Smooth muscle cell of the pulmonary artery (primary cell): ENCODE data around the gene SLC16A12. TPM values are rescaled to one million over a fixed set of nuclear protein-coding genes. Genes with fewer than 3 reads are reported as not detected.

Experiments
- total RNA-seq: library from RNA; depleted of rRNA; stranded (reverse); fragments of >200 nt; gene quantifications from 2 replicates; pipeline ENCODE4 v1.2.3, GENCODE V29; 2014

Gene SLC16A12, protein sequence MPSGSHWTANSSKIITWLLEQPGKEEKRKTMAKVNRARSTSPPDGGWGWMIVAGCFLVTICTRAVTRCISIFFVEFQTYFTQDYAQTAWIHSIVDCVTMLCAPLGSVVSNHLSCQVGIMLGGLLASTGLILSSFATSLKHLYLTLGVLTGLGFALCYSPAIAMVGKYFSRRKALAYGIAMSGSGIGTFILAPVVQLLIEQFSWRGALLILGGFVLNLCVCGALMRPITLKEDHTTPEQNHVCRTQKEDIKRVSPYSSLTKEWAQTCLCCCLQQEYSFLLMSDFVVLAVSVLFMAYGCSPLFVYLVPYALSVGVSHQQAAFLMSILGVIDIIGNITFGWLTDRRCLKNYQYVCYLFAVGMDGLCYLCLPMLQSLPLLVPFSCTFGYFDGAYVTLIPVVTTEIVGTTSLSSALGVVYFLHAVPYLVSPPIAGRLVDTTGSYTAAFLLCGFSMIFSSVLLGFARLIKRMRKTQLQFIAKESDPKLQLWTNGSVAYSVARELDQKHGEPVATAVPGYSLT
- total RNA-seq: 0.10 and 0.33 TPM in 2 replicates

GRCh38 chr10:89535171-89536012 is at the start of gene SLC16A12:
Gene SLC16A12 (minus strand): TSS chr10:89535594. CDS start chr10:89462578, 73,016 bp downstream.

DNA sequence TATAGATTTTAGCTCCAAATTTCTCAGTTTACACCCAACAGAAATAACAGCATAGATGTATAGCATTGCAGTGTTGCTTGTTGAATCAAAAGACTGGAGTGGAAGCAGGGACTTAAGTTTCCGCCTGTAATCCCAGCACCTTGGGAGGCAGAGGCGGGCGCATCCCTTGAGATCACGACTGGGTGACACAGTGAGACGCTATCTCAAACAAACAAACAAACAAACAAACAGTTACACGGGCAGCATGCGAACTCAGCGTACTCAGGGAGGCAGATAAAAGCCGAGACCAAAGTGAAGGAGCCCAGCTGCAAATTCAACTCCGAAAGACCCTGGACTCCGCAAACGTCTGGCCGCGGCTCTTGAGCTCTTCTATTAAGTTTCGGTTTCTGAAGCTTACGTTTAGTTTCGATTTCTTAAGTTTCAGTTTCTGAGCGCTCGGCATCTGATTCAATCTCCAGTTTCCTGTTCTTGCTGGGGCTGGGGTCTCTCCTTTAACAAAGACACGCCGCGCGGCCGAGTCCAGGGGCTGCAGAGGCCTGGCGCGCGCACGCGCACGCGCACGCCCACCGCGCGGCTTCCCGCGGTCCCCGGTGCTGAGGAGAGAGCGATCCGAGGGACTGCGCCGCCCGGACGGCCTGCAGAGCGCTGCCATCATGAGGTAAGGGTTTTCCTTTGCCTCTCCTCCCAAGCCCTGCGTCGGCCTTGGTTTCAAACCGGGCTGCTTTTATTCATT is 121.1 kb downstream of the SLC16A12 start, which contains the start of gene IFIT5:
TSS of gene IFIT5 (plus strand) at position 423 of the 733 bp plus-strand sequence. CDS start at position 654, 231 bp downstream.

DNA sequence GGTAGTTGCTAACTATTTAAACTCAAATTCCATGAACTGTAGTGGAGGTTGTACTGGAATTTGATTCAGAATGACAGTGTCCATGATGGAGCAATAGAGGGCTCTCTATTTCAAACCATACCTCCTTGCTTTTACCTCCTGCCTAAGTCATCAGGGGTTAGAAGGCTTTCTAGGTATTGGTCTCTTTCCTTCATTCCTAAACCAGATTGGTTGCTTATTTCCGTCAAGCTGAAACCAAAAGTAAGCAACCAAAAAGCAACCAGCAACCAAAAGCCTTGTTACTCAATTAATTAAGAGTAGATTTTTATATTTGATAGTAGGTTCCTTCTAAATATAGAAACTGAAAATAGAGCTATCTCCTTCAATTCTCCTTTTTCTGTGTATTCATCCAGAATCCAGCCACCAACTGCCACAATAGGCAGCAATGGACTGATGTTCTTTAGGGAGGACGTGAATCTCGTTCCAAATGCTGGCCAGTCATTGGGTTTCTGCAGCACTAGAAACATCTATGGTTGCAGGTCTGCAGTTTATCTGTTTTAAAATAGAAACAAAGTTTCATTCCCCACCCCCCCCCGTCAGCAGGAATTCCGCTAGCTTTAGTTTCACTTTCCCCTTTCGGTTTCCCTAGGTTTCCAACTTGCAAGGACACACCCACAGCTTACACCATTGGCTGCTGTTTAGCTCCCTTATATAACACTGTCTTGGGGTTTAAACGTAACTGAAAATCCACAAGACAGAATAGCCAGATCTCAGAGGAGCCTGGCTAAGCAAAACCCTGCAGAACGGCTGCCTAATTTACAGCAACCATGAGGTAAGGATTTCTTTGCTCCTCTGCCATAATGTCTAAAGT is 143.3 kb downstream of the SLC16A12 start, which contains the start of gene IFIT1:
TSS of gene IFIT1 (plus strand) at position 717 of the 850 bp plus-strand sequence. CDS start at position 807, 90 bp downstream.

Other genes with a start within 250 kb of the SLC16A12 start
- 3.9 and 9.5 TPM in 2 replicates for gene IFIT2, start 233.5 kb downstream of the SLC16A12 start, total RNA-seq
- 7.5 and 19.9 TPM in 2 replicates for gene IFIT3, start 207.6 kb downstream of the SLC16A12 start, total RNA-seq
- 0.03 TPM in 1 of 2 replicates, not detected in the other for gene IFIT1B, start 157.5 kb downstream of the SLC16A12 start, total RNA-seq
- gene IFIT1, start 143.0 kb downstream of the SLC16A12 start, total RNA-seq: 4.4 and 22.2 TPM in 2 replicates
- gene IFIT5, start 121.0 kb downstream of the SLC16A12 start, total RNA-seq: 10.4 and 20.9 TPM in 2 replicates
- 6.6 and 7.0 TPM in 2 replicates for gene PANK1, start 109.6 kb upstream of the SLC16A12 start, total RNA-seq
- gene KIF20B, start 166.0 kb upstream of the SLC16A12 start, total RNA-seq: 2.6 and 6.8 TPM in 2 replicates